ENCODE results near the gene TSPAN11.

- no peak for TF ChIP-seq EZH2 (IDR thresholded peaks at IDR 0.05; ENCODE audit: insufficient read depth, poor library complexity, severe bottlenecking)
- no peak for TF ChIP-seq EZH2phosphoT487 (IDR thresholded peaks at IDR 0.05; ENCODE audit: insufficient read depth, low read depth)
Observed at GRCh38 chr12:30930238-30930637, 3.7 kb downstream of the TSPAN11 start.
